Peyer's patch (tissue), 4 donors: Measurements from ENCODE around the gene SRXN1.

ENCODE experiments used
- POLR2A ChIP-seq, 2 donors: fragments of 450-650 bp; IDR thresholded peaks; one replicate each; pipeline ENCODE4 v1.5.1; 2017; ENCODE audit warnings: antibody characterized with exemption in 2 of 2, mild to moderate bottlenecking in 2 of 2, moderate library complexity in 2 of 2
- TF ChIP-seq, protein P1 (sequence below), 6 experiments: fragments of 450-650 bp in 4 of 6; fragments of 200-600 bp in 2 of 6; sonication (generic) in 1 of 6; IDR thresholded peaks; one replicate each; pipeline ENCODE4 v1.5.1; 2017 to 2019; ENCODE audit warnings: antibody characterized with exemption in 6 of 6, mild to moderate bottlenecking in 3 of 6, moderate library complexity in 1 of 6

DNA sequence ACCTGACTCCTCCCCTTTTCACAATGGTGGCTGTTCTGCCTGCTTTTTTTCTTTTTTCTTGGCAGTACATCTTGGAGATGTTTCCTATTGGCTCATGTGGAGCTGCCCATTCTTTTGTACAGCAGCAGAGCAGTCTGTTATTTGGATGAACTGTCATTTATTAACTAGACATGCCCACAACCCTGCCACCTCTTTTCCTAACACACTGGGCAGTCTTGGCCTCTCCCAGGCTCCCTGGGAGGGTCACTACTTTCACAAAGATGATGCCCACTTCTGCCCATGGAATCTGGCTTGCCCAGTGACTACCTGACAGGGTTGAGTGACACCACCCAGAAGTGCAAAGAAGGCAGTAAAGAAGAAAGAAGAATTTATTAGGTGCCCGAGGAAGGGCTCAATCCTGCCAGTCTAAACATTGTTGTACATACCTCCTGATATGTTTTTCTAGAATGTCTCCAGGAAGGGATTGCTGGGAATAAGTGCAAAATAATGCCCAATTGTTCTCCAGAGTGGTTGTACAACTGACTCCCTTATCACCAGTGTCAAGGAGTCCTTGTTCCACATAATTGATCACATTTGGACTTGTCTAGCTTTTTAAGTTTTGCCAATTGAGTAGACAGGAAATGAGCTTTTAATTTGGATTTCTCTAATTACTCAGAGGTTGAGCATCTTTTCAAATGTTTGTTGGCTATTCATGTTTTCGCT is 42.3 kb upstream of the SRXN1 start:
- TF ChIP-seq, protein P1, sequence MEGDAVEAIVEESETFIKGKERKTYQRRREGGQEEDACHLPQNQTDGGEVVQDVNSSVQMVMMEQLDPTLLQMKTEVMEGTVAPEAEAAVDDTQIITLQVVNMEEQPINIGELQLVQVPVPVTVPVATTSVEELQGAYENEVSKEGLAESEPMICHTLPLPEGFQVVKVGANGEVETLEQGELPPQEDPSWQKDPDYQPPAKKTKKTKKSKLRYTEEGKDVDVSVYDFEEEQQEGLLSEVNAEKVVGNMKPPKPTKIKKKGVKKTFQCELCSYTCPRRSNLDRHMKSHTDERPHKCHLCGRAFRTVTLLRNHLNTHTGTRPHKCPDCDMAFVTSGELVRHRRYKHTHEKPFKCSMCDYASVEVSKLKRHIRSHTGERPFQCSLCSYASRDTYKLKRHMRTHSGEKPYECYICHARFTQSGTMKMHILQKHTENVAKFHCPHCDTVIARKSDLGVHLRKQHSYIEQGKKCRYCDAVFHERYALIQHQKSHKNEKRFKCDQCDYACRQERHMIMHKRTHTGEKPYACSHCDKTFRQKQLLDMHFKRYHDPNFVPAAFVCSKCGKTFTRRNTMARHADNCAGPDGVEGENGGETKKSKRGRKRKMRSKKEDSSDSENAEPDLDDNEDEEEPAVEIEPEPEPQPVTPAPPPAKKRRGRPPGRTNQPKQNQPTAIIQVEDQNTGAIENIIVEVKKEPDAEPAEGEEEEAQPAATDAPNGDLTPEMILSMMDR (IDR thresholded peaks at IDR 0.05) = no peak
- no peak for TF ChIP-seq POLR2A (IDR thresholded peaks at IDR 0.05)
